NCI-H510A (cell line): Measurements from ENCODE around the gene DTX3.
"Not testable (repeated sequence)": the region's sequence is repeated elsewhere in the genome, so short reads cannot be mapped to it uniquely, and the experiment has no call there.

ENCODE experiments used
- DNase-seq: peaks from one replicate; lab custom pipeline; 2025; lab: John Stamatoyannopoulos, UW

The DTX3 gene

GRCh38 chr12:57583008-57583831 is 21.4 kb upstream of the DTX3 start:
- DNase-seq: peak; percentile 72

- no peak for DNase-seq
Measured at GRCh38 chr12:57584050-57584449, 20.6 kb upstream of the DTX3 start.

- no peak for DNase-seq
Measured at GRCh38 chr12:57584690-57585089, 19.9 kb upstream of the DTX3 start.

GRCh38 chr12:57585156-57585555 is 19.5 kb upstream of the DTX3 start:
- DNase-seq: no peak

GRCh38 chr12:57586128-57586527 is 18.5 kb upstream of the DTX3 start:
- no peak for DNase-seq

- DNase-seq: no peak
Measured at GRCh38 chr12:57586832-57587429, 17.7 kb upstream of the DTX3 start.

GRCh38 chr12:57588951-57589610 is 15.5 kb upstream of the DTX3 start:
- not testable (repeated sequence) for DNase-seq

- DNase-seq: no peak
Measured at GRCh38 chr12:57590479-57590863, 14.2 kb upstream of the DTX3 start.

GRCh38 chr12:57590864-57591781 is 13.5 kb upstream of the DTX3 start, which contains the start of gene PIP4K2C:
Gene PIP4K2C, plus strand, starts transcription at chr12:57591192. Its CDS starts 98 bp downstream, at chr12:57591290.
- peak; percentile 85 for DNase-seq

- no peak for DNase-seq
Measured at GRCh38 chr12:57591782-57592325, 12.8 kb upstream of the DTX3 start.

- DNase-seq: no peak
Measured at GRCh38 chr12:57592551-57593165, 12.0 kb upstream of the DTX3 start.

GRCh38 chr12:57593187-57593586 is 11.4 kb upstream of the DTX3 start:
- no peak for DNase-seq

- DNase-seq: no peak
Measured at GRCh38 chr12:57600395-57600794, 4.2 kb upstream of the DTX3 start.

GRCh38 chr12:57602544-57602943 is 2.1 kb upstream of the DTX3 start:
- DNase-seq: no peak

GRCh38 chr12:57603324-57603723 is 1.3 kb upstream of the DTX3 start:
- DNase-seq: no peak

GRCh38 chr12:57603815-57604453 is 690 bp upstream of the DTX3 start:
- no peak for DNase-seq

GRCh38 chr12:57604992-57605810 is 577 bp downstream of the DTX3 start:
- no peak for DNase-seq

- DNase-seq: no peak
Measured at GRCh38 chr12:57605811-57606311, 1.2 kb downstream of the DTX3 start.

GRCh38 chr12:57606399-57606798 is 1.8 kb downstream of the DTX3 start:
- DNase-seq: no peak

- no peak for DNase-seq
Measured at GRCh38 chr12:57606821-57607220, 2.2 kb downstream of the DTX3 start.
